Mesenchymal stem cell (in vitro differentiated cells and primary cell): ENCODE results near the gene SARDH.

Source experiments
- DNase-seq: peaks from one replicate; pipeline ENCODE4 v3.0.0-alpha.2; 2013
- H2AFZ ChIP-seq: one replicate; pipeline ENCODE4 v1.6.1; 2013; ENCODE audit warnings: low read depth, mild to moderate bottlenecking, control low read depth, inconsistent platforms, low read length, moderate library complexity
- H2AK5ac ChIP-seq: 2 replicates; pipeline ENCODE4 v1.6.1; 2013; ENCODE audit warnings: low read length, moderate library complexity, mild to moderate bottlenecking, inconsistent platforms; ENCODE audit not compliant: severe bottlenecking
- H2BK120ac ChIP-seq: one replicate; pipeline ENCODE4 v1.6.1; 2013; ENCODE audit warnings: low read depth, mild to moderate bottlenecking, inconsistent platforms, low read length, moderate library complexity
- H2BK12ac ChIP-seq, 2 experiments: one replicate each; pipeline ENCODE4 v1.6.1; 2013; ENCODE audit warnings: inconsistent platforms in 2 of 2, low read length in 2 of 2, mild to moderate bottlenecking in 2 of 2, moderate library complexity in 2 of 2, control low read depth in 1 of 2
- H2BK15ac ChIP-seq: one replicate; pipeline ENCODE4 v1.6.1; 2013; ENCODE audit warnings: mild to moderate bottlenecking, low read depth, inconsistent platforms; ENCODE audit not compliant: poor library complexity, severe bottlenecking
- H2BK5ac ChIP-seq: 2 replicates; pipeline ENCODE4 v1.6.1; 2013; ENCODE audit warnings: low read depth, mild to moderate bottlenecking, low read length, control low read depth, inconsistent platforms; ENCODE audit not compliant: poor library complexity, severe bottlenecking
- H3K14ac ChIP-seq, 2 experiments: one replicate each; pipeline ENCODE4 v1.6.1; 2013; ENCODE audit warnings: inconsistent platforms in 2 of 2, low read length in 2 of 2, control low read depth in 1 of 2, mild to moderate bottlenecking in 1 of 2, moderate library complexity in 1 of 2
- H3K18ac ChIP-seq, 2 experiments: one replicate each; pipeline ENCODE4 v1.6.1; 2013; ENCODE audit warnings: inconsistent platforms in 2 of 2, low read length in 2 of 2, control low read depth in 1 of 2, low read depth in 1 of 2, mild to moderate bottlenecking in 1 of 2
- H3K23ac ChIP-seq, 2 experiments: one replicate each; pipeline ENCODE4 v1.6.1; 2013; ENCODE audit warnings: inconsistent platforms in 2 of 2, low read length in 2 of 2, mild to moderate bottlenecking in 2 of 2, moderate library complexity in 2 of 2, control low read depth in 1 of 2
- H3K27ac ChIP-seq: 2 replicates; pipeline ENCODE4 v1.5.1; 2013; ENCODE audit warnings: mild to moderate bottlenecking, moderate library complexity, low read length, control low read depth, inconsistent platforms; ENCODE audit not compliant: poor library complexity, severe bottlenecking
- H3K27me3 ChIP-seq, 2 experiments: 2 replicates each; pipeline versions ENCODE4 v1.6.1 to v1.7.0; 2013; ENCODE audit warnings: low read length in 2 of 2, mild to moderate bottlenecking in 2 of 2, moderate library complexity in 2 of 2, control low read depth in 1 of 2, inconsistent platforms in 1 of 2; ENCODE audit not compliant: control insufficient read depth in 1 of 2, insufficient read depth in 1 of 2
- H3K36me3 ChIP-seq, 2 experiments: 2 replicates each; pipeline versions ENCODE4 v1.6.1 to v1.7.0; 2013; ENCODE audit warnings: low read length in 2 of 2, control low read depth in 1 of 2, inconsistent platforms in 1 of 2, low read depth in 1 of 2, mild to moderate bottlenecking in 1 of 2; ENCODE audit not compliant: insufficient read depth in 2 of 2, control insufficient read depth in 1 of 2
- H3K4ac ChIP-seq, 2 experiments: one replicate each; pipeline ENCODE4 v1.6.1; 2013; ENCODE audit warnings: inconsistent platforms in 2 of 2, low read length in 2 of 2, mild to moderate bottlenecking in 2 of 2, moderate library complexity in 2 of 2, control low read depth in 1 of 2, low read depth in 1 of 2
- H3K4me1 ChIP-seq: 2 replicates; pipeline ENCODE4 v1.6.1; 2013; ENCODE audit warnings: low read depth, low read length, control low read depth; ENCODE audit not compliant: control insufficient read depth, insufficient read depth
- H3K4me2 ChIP-seq: 2 replicates; pipeline ENCODE4 v1.6.1; 2013; ENCODE audit warnings: low read length, mild to moderate bottlenecking, inconsistent platforms; ENCODE audit not compliant: poor library complexity, severe bottlenecking
- H3K4me3 ChIP-seq, 2 experiments: 2 replicates each; pipeline versions ENCODE4 v1.5.1 to v1.7.0; 2013; ENCODE audit warnings: low read length in 2 of 2, mild to moderate bottlenecking in 2 of 2, control low read depth in 1 of 2, low read depth in 1 of 2; ENCODE audit not compliant: insufficient read depth in 1 of 2
- H3K79me1 ChIP-seq: replicated peaks from 2 replicates; pipeline ENCODE4 v1.6.1; 2013; ENCODE audit warnings: mild to moderate bottlenecking, control low read depth, low read length, inconsistent platforms; ENCODE audit not compliant: poor library complexity, severe bottlenecking
- H3K9ac ChIP-seq: 2 replicates; pipeline ENCODE4 v1.7.0; 2013; ENCODE audit warnings: mild to moderate bottlenecking, low read length, moderate library complexity
- H3K9me3 ChIP-seq: 2 replicates; pipeline ENCODE4 v1.7.0; 2013; ENCODE audit warnings: mild to moderate bottlenecking, low read length; ENCODE audit not compliant: control insufficient read depth
- H4K8ac ChIP-seq: one replicate; pipeline ENCODE4 v1.6.1; 2013; ENCODE audit warnings: inconsistent platforms, mild to moderate bottlenecking, low read length, moderate library complexity
- H4K91ac ChIP-seq: one replicate; pipeline ENCODE4 v1.6.1; 2013; ENCODE audit warnings: mild to moderate bottlenecking, low read length, inconsistent platforms
- WGBS: methylation state at CpG from one replicate; pipeline ENCODE4 v1.1.7; 2013; ENCODE audit warnings: mixed read lengths; 5-methylcytosine and 5-hydroxymethylcytosine counted together

Gene SARDH

GRCh38 chr9:133742849-133743444, 4.8 kb upstream of the SARDH start:
- H4K91ac ChIP-seq = no peak overlapping the region
- no peak overlapping the region for H4K8ac ChIP-seq
- H2BK120ac ChIP-seq = no peak overlapping the region
- H3K79me1 ChIP-seq = no peaks in the 10 kb centered on the region
- 20% methylated on average over 8 of the region's 8 CpGs for WGBS
- H3K27me3 ChIP-seq = peaks cover 17 to 45% of the 10 kb centered on the region in 2 experiments
- H2BK12ac ChIP-seq = no peak overlapping the region
- peaks cover 15% of the 10 kb centered on the region for H3K9me3 ChIP-seq
- H2AFZ ChIP-seq = no peak overlapping the region
- no peak overlapping the region for H3K27ac ChIP-seq
- no peak overlapping the region for H3K4me2 ChIP-seq
- H2BK15ac ChIP-seq = no peak overlapping the region
- H3K23ac ChIP-seq = no peak overlapping the region
- H3K4me3 ChIP-seq = no peak overlapping the region
- H2BK5ac ChIP-seq = no peak overlapping the region
- no peak overlapping the region for H3K4ac ChIP-seq
- peaks cover 11% of the 10 kb centered on the region for H3K4me1 ChIP-seq
- H3K14ac ChIP-seq = no peak overlapping the region
- H3K18ac ChIP-seq = no peak overlapping the region
- peak; percentile 75 for DNase-seq
- H3K36me3 ChIP-seq = no peaks in the 10 kb centered on the region
- no peak overlapping the region for H2AK5ac ChIP-seq
- no peak overlapping the region for H3K9ac ChIP-seq

DNA sequence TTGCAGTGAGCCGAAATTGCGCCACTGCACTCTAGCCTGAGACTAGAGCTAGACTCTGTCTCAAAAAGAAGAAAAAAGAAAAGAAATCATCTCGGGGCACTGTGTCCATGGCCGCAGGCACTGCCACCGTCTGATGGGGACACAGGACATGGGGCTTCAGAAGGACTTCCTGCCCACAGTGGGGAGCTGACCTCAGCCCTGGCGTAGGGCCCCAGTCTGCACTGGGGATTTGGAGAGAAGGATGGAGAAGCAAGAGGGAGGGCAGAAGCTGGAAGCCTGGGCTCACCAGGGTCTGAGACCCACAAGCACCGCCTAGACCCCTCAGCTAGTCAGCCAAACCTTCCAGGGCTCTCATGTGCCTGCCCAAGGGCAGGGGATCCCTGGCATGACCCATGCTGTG, 4.1 kb upstream of the SARDH start:
- no peak overlapping the region for H2AK5ac ChIP-seq
- no peak overlapping the region for H4K91ac ChIP-seq
- no peak overlapping the region for H2BK5ac ChIP-seq
- peaks cover 15% of the 10 kb centered on the region for H3K4me1 ChIP-seq
- H2BK12ac ChIP-seq = no peak overlapping the region
- H3K4me3 ChIP-seq = no peak overlapping the region
- no peak overlapping the region for H3K9ac ChIP-seq
- no peak overlapping the region for H3K27ac ChIP-seq
- no peak overlapping the region for H2BK15ac ChIP-seq
- no peak overlapping the region for H3K18ac ChIP-seq
- no peak overlapping the region for H3K23ac ChIP-seq
- no peak overlapping the region for H3K14ac ChIP-seq
- H3K9me3 ChIP-seq = peaks cover 10% of the 10 kb centered on the region
- 92% methylated on average over 7 of the region's 7 CpGs for WGBS
- H3K79me1 ChIP-seq = no peaks in the 10 kb centered on the region
- DNase-seq = no peak
- no peaks in the 10 kb centered on the region for H3K36me3 ChIP-seq
- no peak overlapping the region for H2AFZ ChIP-seq
- no peak overlapping the region for H3K4ac ChIP-seq
- no peak overlapping the region for H2BK120ac ChIP-seq
- peaks cover 17 to 45% of the 10 kb centered on the region in 2 experiments for H3K27me3 ChIP-seq
- no peak overlapping the region for H4K8ac ChIP-seq
- H3K4me2 ChIP-seq = no peak overlapping the region

DNA sequence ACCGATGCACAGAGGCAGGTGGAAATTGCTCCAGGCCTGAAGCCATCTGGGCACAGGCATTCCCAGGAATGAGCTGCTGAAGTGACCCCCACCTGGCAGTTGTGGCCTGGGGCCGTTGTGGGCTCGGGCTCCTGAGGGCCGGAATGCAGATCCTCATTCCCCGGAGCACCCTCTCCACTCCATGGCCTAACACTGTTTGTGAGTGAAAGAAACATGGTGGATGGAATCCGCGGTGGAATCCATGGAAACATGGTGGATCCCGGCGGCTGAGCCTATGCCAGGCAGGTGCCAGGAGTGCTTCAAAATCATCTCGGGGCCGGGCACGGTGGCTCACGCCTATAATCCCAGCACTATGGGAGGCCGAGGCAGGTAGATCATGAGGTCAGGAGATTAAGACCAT, 3.6 kb upstream of the SARDH start:
- H3K4me1 ChIP-seq = peaks cover 15% of the 10 kb centered on the region
- H3K27ac ChIP-seq = no peak overlapping the region
- H3K23ac ChIP-seq = no peak overlapping the region
- H3K9ac ChIP-seq = no peak overlapping the region
- H3K27me3 ChIP-seq = peaks cover 17 to 45% of the 10 kb centered on the region in 2 experiments
- H4K8ac ChIP-seq = no peak overlapping the region
- H3K36me3 ChIP-seq = no peaks in the 10 kb centered on the region
- H2AK5ac ChIP-seq = no peak overlapping the region
- no peak overlapping the region for H2AFZ ChIP-seq
- H3K9me3 ChIP-seq = peaks cover 4% of the 10 kb centered on the region
- H2BK12ac ChIP-seq = no peak overlapping the region
- no peak for DNase-seq
- H3K79me1 ChIP-seq = no peaks in the 10 kb centered on the region
- no peak overlapping the region for H4K91ac ChIP-seq
- no peak overlapping the region for H3K4me2 ChIP-seq
- no peak overlapping the region for H2BK15ac ChIP-seq
- no peak overlapping the region for H3K18ac ChIP-seq
- no peak overlapping the region for H3K4ac ChIP-seq
- H2BK120ac ChIP-seq = no peak overlapping the region
- H3K14ac ChIP-seq = no peak overlapping the region
- H2BK5ac ChIP-seq = no peak overlapping the region
- H3K4me3 ChIP-seq = no peak overlapping the region
- 90% methylated on average over 14 of the region's 14 CpGs for WGBS

DNA sequence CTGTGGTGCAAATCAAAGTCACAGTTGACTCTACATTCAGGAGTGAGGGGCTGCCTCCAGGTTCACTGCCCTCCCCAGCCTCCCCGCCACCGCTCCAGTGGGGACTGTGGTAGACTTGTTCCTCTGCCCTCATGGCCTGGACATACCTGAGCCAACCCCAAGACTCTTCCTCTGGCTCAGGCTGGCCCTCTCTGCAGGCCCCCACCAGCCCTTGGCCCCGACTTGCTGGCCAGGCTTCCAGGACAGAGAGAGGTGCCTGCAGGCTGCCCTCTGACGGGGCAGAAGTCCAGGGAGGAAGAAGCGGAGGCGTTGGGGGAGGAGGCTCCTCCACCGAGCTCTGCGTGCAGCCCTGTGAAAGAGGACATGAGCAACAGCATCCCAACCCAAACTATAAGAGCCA, 2.8 kb upstream of the SARDH start:
- Histone ChIP-seq H4K91ac (no peak overlapping the region), H4K8ac (no peak overlapping the region), H2BK120ac (no peak overlapping the region), H3K36me3 (no peaks in the 10 kb centered on the region), H2BK15ac (no peak overlapping the region), H3K27me3 (peaks cover 17 to 45% of the 10 kb centered on the region in 2 experiments), H3K14ac (no peak overlapping the region), H3K23ac (no peak overlapping the region), H3K4me2 (no peak overlapping the region), H3K79me1 (no peaks in the 10 kb centered on the region), H2BK12ac (no peak overlapping the region), H3K4ac (no peak overlapping the region), H2AK5ac (no peak overlapping the region), H2BK5ac (no peak overlapping the region), H3K4me3 (no peak overlapping the region), H2AFZ (no peak overlapping the region), H3K4me1 (peaks cover 15% of the 10 kb centered on the region), H3K9me3 (peaks cover 3% of the 10 kb centered on the region), H3K27ac (no peak overlapping the region), H3K9ac (no peak overlapping the region), H3K18ac (no peak overlapping the region)
- WGBS = 96% methylated on average over 8 of the region's 8 CpGs
- DNase-seq = no peak
